Hematopoietic multipotent progenitor cell treated with erythropoietin and hydrocortisone succinate and interleukin-3 and kit ligand, for 15 days (in vitro differentiated cells): ENCODE data around the gene SFSWAP.

Source experiments
- DNase-seq: peaks from one replicate; pipeline ENCODE4 v3.0.0-alpha.2; 2015; ENCODE audit warnings: low spot score

Gene SFSWAP

DNA sequence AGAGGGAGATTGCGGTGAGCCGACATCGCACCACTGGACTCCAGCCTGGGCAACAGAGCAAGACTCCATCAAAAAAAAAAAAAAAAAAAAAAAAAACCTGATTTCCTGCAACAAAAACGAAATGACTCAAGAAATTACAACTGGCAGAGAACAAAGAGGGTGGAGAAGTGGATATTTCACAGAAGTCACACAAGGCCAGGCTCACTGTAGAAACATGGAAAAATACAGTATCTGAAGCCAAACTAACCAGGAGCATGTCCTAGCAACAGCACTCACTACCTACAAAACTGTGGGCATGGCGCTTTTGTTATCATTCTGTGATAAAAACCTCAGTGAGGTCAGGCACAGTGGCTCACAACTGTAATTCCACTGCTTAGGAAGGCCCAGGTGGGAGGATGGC lies 105.6 kb downstream of the SFSWAP start:
- DNase-seq = no peak

DNA sequence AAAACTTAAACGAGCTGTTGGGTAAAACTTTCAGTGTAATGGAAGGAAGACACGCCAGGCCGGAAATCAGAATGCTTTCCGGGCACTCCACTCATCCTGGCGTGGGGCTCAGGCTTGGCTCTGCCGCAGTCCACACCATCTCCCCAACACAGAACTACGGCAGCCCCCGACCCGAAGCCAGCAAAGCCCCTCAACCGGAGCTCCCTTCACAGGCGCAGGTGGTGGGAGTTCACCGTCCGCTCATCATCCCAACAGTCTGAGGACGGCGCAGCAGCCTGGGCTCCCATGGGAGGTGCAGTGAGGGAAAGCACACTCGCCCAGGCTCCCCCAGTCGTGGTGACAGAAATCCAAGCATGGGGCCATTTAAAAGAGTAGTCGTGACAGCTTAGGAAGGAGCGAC lies 106.4 kb downstream of the SFSWAP start:
- no peak for DNase-seq

DNA sequence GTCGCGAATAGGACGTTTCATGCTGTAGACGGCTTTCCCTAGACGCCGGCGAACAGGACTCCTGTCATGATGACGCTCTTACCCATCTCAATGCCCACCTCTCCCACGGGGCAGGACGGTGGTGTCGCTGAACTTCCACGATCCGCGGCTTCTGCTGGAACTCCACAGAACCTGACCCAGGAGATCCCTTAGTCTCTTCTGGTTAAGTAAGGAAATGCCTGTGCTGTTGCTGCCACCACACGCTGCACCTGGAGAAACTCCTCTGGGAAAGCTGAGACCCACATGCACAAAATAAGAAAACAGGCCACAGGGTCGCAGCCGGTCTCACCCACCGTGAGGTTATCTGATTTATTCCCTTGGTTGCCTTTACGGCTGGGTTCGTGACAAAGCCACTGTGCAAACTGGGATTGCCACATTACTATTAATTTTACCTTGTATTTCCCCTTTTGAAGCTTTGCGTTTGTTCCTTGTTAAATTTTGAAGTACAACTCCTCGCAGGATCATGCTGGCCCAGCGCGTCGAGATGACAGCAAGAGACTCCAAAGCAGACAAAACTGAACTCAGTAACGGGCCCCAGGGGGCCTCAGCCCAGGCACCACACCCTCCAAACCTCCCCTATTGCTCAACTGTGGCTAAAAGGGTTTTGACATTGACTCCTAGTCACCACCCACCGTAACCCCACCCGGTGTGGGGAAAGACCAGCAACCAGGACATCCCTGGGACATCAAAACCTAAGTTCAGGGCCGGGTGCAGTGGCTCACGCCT lies 108.1 kb downstream of the SFSWAP start:
- no peak for DNase-seq

DNA sequence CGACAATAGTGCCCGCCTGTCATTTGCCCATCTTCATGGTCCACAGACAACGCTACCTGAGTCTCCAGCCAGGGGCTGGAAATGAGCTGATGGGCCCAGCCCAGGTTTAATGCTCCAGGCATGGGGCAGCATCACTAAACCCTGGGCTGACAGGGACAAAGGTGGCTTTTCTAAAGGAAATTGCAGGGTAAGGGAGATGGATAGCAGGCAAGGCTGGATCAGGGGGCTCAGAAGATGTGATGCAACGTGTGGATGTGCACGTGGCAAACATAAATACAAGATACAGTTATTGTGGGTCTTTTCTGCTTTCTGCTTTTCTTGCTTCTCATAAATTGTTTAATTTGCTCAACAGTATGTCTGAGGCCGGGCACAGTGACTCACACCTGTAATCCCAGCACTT lies 113.6 kb downstream of the SFSWAP start:
- DNase-seq = no peak

DNA sequence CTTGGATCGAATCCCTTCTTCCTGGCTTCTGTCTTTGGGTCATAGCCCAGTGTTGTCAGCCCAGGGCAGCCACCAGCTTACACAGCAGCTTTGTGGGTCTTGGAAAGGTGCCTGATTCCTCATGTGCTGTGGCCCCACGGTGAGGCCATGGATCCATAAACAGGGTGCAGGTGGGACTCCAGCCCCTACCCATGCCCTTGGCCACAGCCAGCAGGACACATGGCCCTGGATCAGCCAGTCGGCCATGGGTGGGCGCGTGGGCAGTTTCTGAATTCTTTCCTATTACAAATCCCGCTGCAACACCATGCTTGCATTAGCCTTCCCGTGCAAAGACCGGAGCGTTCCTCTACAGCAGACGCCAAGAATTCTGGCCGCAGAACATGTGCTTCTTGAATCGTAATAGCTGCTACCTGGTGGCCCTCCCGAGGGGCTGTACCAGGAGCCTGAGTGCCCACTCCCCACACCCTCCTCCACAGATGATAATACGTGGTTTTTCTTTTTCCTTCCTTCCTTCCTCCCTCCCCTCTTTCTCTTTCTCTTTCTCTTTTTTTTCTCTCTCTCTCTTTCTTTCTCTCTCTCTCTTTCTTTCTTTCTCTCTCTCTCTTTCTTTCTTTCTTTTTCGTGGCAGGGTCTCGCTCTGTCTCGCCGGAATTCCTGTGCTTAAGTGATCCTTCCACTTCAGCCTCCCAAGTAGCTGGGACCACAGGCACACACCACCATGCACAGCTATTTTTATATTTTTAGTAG lies 114.4 kb downstream of the SFSWAP start:
- DNase-seq = no peak

GRCh38 chr12:131826097-131826928 lies 115.4 kb downstream of the SFSWAP start:
- DNase-seq = no peak

DNA sequence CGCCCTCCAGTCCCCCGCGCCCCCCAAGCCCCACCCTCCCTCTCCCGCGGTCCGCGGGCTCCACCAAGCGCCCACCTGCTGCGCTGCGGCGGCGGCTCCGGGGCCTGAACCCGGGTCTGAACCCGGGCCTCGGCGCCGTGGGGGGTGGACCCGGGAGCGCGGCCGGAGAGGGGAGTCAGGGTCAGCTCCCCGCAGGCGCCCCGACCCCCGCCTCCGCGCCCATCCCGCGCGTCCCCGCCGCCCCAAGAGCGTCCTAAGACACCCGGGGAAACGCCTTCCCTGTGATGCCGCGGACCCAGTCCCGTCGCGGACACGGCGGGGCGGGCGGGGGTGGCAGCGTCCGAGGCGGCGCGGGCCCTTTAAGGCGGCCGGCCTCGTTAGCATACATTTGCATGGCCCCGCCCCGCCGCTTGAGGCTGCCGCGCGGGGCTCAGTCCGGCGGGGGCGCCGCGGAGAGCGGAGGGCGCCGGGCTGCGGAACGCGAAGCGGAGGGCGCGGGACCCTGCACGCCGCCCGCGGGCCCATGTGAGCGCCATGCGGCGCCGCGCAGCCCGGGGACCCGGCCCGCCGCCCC lies 117.2 kb downstream of the SFSWAP start, which contains the start of gene MMP17:
Gene MMP17 (plus strand): TSS at position 433 of the 574 bp plus-strand sequence. CDS start 102 bp downstream, at position 535.
- DNase-seq = no peak

GRCh38 chr12:131828671-131829355 lies 117.9 kb downstream of the SFSWAP start:
- DNase-seq = no peak

DNA sequence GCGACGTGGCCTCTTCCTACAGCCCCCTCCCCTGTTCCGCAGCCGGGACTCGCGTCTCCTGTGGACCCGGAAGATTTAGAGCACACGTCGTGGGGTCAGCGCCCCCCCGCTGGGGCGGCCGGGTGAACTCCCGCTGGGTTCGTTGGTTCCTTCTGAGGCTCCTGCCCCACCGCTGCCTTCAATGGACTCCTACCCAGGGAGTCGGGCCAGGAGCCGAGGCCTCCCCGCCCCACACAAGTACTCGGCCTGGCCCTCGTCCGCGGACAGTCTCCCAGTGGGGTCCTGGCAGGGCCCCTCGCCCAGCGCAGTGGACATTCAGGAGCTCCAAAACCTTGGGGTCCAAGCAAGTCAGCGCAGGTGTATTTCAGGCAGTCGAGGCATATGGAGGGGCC lies 118.5 kb downstream of the SFSWAP start:
- no peak for DNase-seq

DNA sequence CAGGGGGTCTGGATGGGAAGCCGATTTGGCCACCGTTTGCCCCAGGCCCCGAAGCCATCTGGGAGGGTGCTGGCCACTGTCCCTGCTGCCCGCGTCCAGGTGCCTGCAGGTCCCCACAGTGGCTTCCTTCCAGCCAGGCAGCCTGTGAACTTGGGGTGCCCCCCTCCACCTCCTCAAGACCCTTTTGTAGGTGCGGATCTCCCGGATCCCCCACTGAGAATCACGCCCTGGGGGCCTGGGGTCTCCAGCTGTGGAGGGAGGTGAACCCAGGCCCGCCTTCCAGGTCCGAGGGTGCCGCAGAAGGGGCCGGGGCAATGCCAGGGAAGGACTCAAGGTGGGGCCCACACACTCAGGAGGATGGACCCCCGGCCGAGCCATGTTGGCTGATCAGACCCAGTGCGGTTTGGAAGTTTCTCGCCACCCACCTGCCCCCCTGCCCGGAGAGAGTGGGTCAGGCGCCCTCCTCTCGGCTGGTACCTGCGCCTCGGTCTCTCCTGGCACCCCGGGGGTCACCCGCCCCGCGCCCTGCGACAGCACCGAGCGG lies 119.0 kb downstream of the SFSWAP start:
- no peak for DNase-seq

- DNase-seq = no peak
Observed at GRCh38 chr12:131830335-131830913, 119.5 kb downstream of the SFSWAP start.

DNA sequence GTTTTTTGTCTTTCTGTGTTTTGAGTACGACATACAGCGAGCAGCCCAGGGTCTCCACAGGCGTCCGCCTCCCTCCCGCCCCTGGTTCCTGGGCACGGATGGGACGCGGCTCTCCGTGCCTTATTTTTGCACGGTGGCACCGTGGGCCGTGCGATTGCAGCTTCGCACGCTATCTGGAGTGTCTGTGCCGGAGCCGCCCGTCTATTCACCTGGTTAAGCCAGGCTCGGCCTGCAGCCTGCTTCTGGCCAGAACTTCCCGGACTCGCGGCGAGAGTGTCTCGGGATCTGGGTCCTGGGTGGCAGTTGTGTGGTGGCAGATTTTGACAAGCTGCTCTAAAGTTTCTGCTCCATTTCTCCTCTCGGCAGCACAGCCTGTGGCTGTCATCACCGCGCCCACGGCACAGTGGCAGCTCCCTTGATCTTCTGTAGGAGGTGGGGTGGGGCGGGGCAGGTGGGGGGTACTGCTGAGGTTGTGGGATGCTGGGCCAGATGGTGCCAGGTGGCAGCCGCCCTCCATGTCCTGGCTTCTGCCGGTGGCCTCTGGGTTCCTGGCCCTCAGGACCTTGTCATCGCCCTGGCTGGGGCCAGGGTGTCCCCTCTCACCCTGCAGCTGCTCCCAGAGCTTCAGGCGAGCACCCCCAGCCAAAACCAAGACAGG lies 120.2 kb downstream of the SFSWAP start:
- DNase-seq = no peak

DNA sequence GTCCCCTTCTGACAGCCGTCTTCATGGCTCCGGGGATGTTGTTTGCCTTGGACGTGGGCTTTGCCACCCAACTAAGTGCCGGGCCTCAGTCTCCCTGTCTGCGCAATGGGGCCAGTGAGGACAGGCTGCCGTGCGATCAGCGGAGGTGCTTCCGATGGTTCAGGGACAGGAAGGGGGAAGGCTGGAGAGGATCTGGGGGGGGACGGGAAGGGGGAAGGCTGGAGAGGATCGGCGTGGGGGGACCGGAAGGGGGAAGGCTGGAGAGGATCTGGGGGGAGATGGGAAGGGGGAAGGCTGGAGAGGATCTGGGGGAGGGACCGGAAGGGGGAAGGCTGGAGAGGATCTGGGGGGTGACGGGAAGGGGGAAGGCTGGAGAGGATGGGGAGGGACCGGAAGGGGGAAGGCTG lies 120.7 kb downstream of the SFSWAP start:
- DNase-seq = no peak

GRCh38 chr12:131832321-131833231 lies 121.7 kb downstream of the SFSWAP start:
- no peak for DNase-seq

- DNase-seq = no peak
Observed at GRCh38 chr12:131833288-131833895, 122.5 kb downstream of the SFSWAP start.

GRCh38 chr12:131833896-131834641 lies 123.2 kb downstream of the SFSWAP start:
- DNase-seq = no peak

- DNase-seq = no peak
Observed at GRCh38 chr12:131834798-131835615, 124.1 kb downstream of the SFSWAP start.
